Esophagus squamous epithelium (tissue), 4 donors: ENCODE measurements around the gene PHRF1.

Experiments used
- CTCF ChIP-seq, 6 experiments: fragments of 450-650 bp in 4 of 6; fragments of 200-600 bp in 2 of 6; sonication (generic) in 2 of 6; IDR thresholded peaks; one replicate each; pipeline ENCODE4 v1.5.1; 2016 to 2019; ENCODE audit warnings: antibody characterized with exemption in 6 of 6, mild to moderate bottlenecking in 4 of 6, moderate library complexity in 4 of 6
- POLR2A ChIP-seq, 4 donors: fragments of 450-650 bp; IDR thresholded peaks; one replicate each; pipeline ENCODE4 v1.6.1; 2017; ENCODE audit warnings: antibody characterized with exemption in 4 of 4, mild to moderate bottlenecking in 4 of 4, moderate library complexity in 3 of 4

DNA sequence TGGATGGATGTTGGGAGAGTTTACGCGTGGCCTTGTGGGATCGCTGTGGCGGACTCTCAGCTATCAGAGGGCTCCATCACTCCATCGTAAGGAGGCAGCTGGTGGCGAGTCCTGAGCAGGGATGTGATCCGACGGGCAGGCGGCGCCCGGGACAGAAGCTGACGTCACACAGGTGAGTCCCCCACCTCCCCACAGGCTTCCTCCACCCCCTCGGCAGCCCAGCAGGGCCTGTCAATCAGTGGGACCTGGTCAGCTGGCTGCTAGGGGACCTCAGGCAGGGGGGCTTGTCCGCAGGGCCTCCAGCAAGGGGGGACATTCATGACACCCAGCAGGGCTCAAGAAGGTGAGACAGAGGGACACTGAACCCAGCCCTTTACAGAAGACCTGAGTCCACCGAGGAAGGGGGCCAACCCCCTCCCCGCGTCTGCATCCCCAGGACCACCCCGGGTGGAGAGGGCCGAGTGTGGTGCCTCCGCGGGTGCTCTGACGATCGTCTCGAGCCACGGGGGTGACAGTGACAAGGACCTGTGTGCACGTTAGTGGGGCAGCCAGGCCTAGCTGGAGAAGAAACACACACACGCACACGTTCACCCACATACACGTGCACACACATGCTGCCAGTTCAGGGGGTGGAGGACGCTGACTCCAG, 48.0 kb upstream of the PHRF1 start:
- no peak for TF ChIP-seq CTCF (IDR thresholded peaks at IDR 0.05)
- no peak for TF ChIP-seq POLR2A (IDR thresholded peaks at IDR 0.05)
